WTC11 (cell line): ENCODE results near the gene MEOX2. TPM values are rescaled to one million over a fixed set of nuclear protein-coding genes. Genes with fewer than 3 reads are reported as not detected.

Experiments
- ATAC-seq: fragments of 200-7000 bp; cut with Tn5 transposase; 2 replicates; pipeline ENCODE4 v1.10.0; 2021; ENCODE audit warnings: mild to moderate bottlenecking, moderate library complexity
- CTCF ChIA-PET: fragments of 300-600 bp; sonication (Branson Sonifier 250); formaldehyde crosslinking; loops from one replicate; lab custom pipeline; 2021; ENCODE audit warnings: antibody characterized with exemption; lab: Charles Lee
- POLR2A ChIA-PET: fragments of 350-600 bp; sonication (Branson Sonifier 250); formaldehyde crosslinking; loops from one replicate; lab custom pipeline; 2021; ENCODE audit warnings: antibody characterized with exemption; lab: Charles Lee
- DNase-seq: peaks from one replicate; pipeline ENCODE4 v3.0.0; 2021; ENCODE audit warnings: low spot score
- H3K27ac Mint-ChIP-seq: 2 replicates; pipeline ENCODE4 v1.8.0; 2021; ENCODE audit warnings: mixed read lengths
- H3K27me3 Mint-ChIP-seq: 2 replicates; pipeline ENCODE4 v1.8.0; 2021; ENCODE audit warnings: low read depth, mild to moderate bottlenecking, moderate library complexity, mixed read lengths
- H3K36me3 Mint-ChIP-seq: 2 replicates; pipeline ENCODE4 v1.8.0; 2021; ENCODE audit warnings: mixed read lengths
- H3K4me1 Mint-ChIP-seq: 2 replicates; pipeline ENCODE4 v1.8.0; 2022; ENCODE audit warnings: mixed read lengths
- H3K4me3 Mint-ChIP-seq: 2 replicates; pipeline ENCODE4 v1.8.0; 2021; ENCODE audit warnings: mild to moderate bottlenecking, moderate library complexity, mixed read lengths
- H3K9me3 Mint-ChIP-seq: 2 replicates; pipeline ENCODE4 v1.8.0; 2021; ENCODE audit warnings: mixed read lengths
- AR ChIP-seq: fragments of 250-450 bp; sonication (Bioruptor Pico); IDR thresholded peaks from 2 replicates; pipeline ENCODE4 v1.9.0; 2021; ENCODE audit warnings: mild to moderate bottlenecking
- E2F4 ChIP-seq: sonication (generic); formaldehyde crosslinking; IDR thresholded peaks from 2 replicates; pipeline ENCODE4 v1.8.1; 2022; ENCODE audit warnings: low read depth, mild to moderate bottlenecking, moderate library complexity, missing genetic modification reagents, borderline replicate concordance
- EMX1 ChIP-seq: fragments of 250-450 bp; sonication (Bioruptor Pico); IDR thresholded peaks from 2 replicates; pipeline ENCODE4 v1.8.0; 2021; ENCODE audit warnings: mild to moderate bottlenecking
- FOXP1 ChIP-seq: sonication (generic); formaldehyde crosslinking; IDR thresholded peaks from 2 replicates; pipeline ENCODE4 v1.8.0; 2022; ENCODE audit warnings: missing genetic modification reagents, mild to moderate bottlenecking, moderate library complexity, borderline replicate concordance
- FOXP4 ChIP-seq: sonication (generic); formaldehyde crosslinking; IDR thresholded peaks from 2 replicates; pipeline ENCODE4 v1.8.0; 2022; ENCODE audit warnings: mild to moderate bottlenecking, missing genetic modification reagents
- GRHL2 ChIP-seq: fragments of 250-450 bp; sonication (Bioruptor Pico); IDR thresholded peaks from 2 replicates; pipeline ENCODE4 v1.8.0; 2022; ENCODE audit warnings: mild to moderate bottlenecking, moderate library complexity; ENCODE audit not compliant: insufficient replicate concordance, severe bottlenecking
- NFATC4 ChIP-seq: fragments of 250-450 bp; sonication (Bioruptor Pico); IDR thresholded peaks from 2 replicates; pipeline ENCODE4 v1.9.0; 2021; ENCODE audit warnings: mild to moderate bottlenecking
- NR3C1 ChIP-seq: sonication (generic); formaldehyde crosslinking; conservative IDR thresholded peaks from 2 replicates; pipeline ENCODE4 v1.8.1; 2023; ENCODE audit warnings: low read depth, mild to moderate bottlenecking, missing genetic modification reagents
- PRDM15 ChIP-seq: sonication (generic); formaldehyde crosslinking; IDR thresholded peaks from 2 replicates; pipeline ENCODE4 v1.8.0; 2022; ENCODE audit warnings: missing genetic modification reagents
- PREB ChIP-seq: sonication (generic); formaldehyde crosslinking; IDR thresholded peaks from 2 replicates; pipeline ENCODE4 v1.8.1; 2022; ENCODE audit warnings: mild to moderate bottlenecking, missing genetic modification reagents, moderate library complexity, borderline replicate concordance
- PRRX2 ChIP-seq: fragments of 250-450 bp; sonication (Bioruptor Pico); IDR thresholded peaks from 2 replicates; pipeline ENCODE4 v1.8.0; 2021; ENCODE audit warnings: mild to moderate bottlenecking
- RELA ChIP-seq: sonication (generic); formaldehyde crosslinking; IDR thresholded peaks from 2 replicates; pipeline ENCODE4 v1.8.1; 2022; ENCODE audit warnings: missing genetic modification reagents, mild to moderate bottlenecking, borderline replicate concordance
- SOX15 ChIP-seq: fragments of 250-450 bp; sonication (Bioruptor Pico); IDR thresholded peaks from 2 replicates; pipeline ENCODE4 v1.9.0; 2021; ENCODE audit warnings: mild to moderate bottlenecking
- STAT6 ChIP-seq: sonication (generic); formaldehyde crosslinking; conservative IDR thresholded peaks from 2 replicates; pipeline ENCODE4 v1.8.1; 2023; ENCODE audit warnings: mild to moderate bottlenecking, low read depth, missing genetic modification reagents, moderate library complexity
- TEAD1 ChIP-seq: sonication (generic); formaldehyde crosslinking; IDR thresholded peaks from 2 replicates; pipeline ENCODE4 v1.8.0; 2022; ENCODE audit warnings: mild to moderate bottlenecking, missing genetic modification reagents
- USF2 ChIP-seq: sonication (generic); formaldehyde crosslinking; IDR thresholded peaks from 2 replicates; pipeline ENCODE4 v1.8.1; 2023; ENCODE audit warnings: mild to moderate bottlenecking, missing genetic modification reagents, moderate library complexity
- ZBTB43 ChIP-seq: sonication (generic); formaldehyde crosslinking; IDR thresholded peaks from 2 replicates; pipeline ENCODE4 v1.8.1; 2023; ENCODE audit warnings: mild to moderate bottlenecking, missing genetic modification reagents
- ZNF396 ChIP-seq: fragments of 250-450 bp; sonication (Bioruptor Pico); IDR thresholded peaks from 2 replicates; pipeline ENCODE4 v1.8.0; 2021; ENCODE audit warnings: mild to moderate bottlenecking, moderate library complexity, borderline replicate concordance
- ZNF423 ChIP-seq: fragments of 250-450 bp; sonication (Bioruptor Pico); IDR thresholded peaks from 2 replicates; pipeline ENCODE4 v2.1.2; 2022; ENCODE audit warnings: mild to moderate bottlenecking, moderate library complexity
- ZNF671 ChIP-seq: fragments of 250-450 bp; sonication (Bioruptor Pico); IDR thresholded peaks from 2 replicates; pipeline ENCODE4 v1.8.0; 2021; ENCODE audit warnings: mild to moderate bottlenecking
- total RNA-seq: library from RNA; stranded (reverse); gene quantifications from 3 replicates; pipeline ENCODE4 v1.2.3, GENCODE V29; 2021

The MEOX2 gene
- total RNA-seq, 1 experiment from 2014 or later: 0.07 TPM

- TF ChIP-seq ZNF671 (CRISPR knock-in tag) (no peak), SOX15 (no peak)
Measured at GRCh38 chr7:15567652-15568051, 118.8 kb downstream of the MEOX2 start (continued).

GRCh38 chr7:15567036-15567435, 119.4 kb downstream of the MEOX2 start:
- ChIA-PET POLR2A (interaction anchor here (0.6 kb wide), 1 partner anchor 760 kb away, joined by 3 read pairs; no protein-coding TSS in a partner anchor), CTCF (interaction anchor here (1.0 kb wide), 1 partner anchor 154 kb away, joined by 4 read pairs; no protein-coding TSS in a partner anchor)
- Mint-ChIP-seq H3K27ac (no peak overlapping the region), H3K9me3 (peaks cover 9% of the 10 kb centered on the region; the same call in 1 of the 2 replicates), H3K36me3 (no peaks in the 10 kb centered on the region), H3K27me3 (no peaks in the 10 kb centered on the region), H3K4me1 (no peaks in the 10 kb centered on the region; the same call in 1 of the 2 replicates)
- ATAC-seq: no peak
- TF ChIP-seq GRHL2 (CRISPR knock-in tag) (no peak), PRRX2 (CRISPR knock-in tag) (no peak), EMX1 (CRISPR knock-in tag) (no peak), STAT6 (CRISPR knock-in tag) (no peak), NFATC4 (CRISPR knock-in tag) (no peak), AR (CRISPR knock-in tag) (no peak), ZNF423 (CRISPR knock-in tag) (no peak), NR3C1 (CRISPR knock-in tag) (no peak), ZNF396 (CRISPR knock-in tag) (no peak), PRDM15 (no peak), FOXP1 (CRISPR knock-in tag) (no peak), RELA (no peak), PREB (CRISPR knock-in tag) (no peak), TEAD1 (CRISPR knock-in tag) (no peak), E2F4 (no peak), ZBTB43 (CRISPR knock-in tag) (no peak), FOXP4 (CRISPR knock-in tag) (no peak), USF2 (no peak)
- TF ChIP-seq, all 79 proteins: peak for 0
- H3K4me3 Mint-ChIP-seq: no peak overlapping the region
- no peak for DNase-seq
